IMR-90 (cell line): ENCODE results near the gene IL1B. TPM values are rescaled to one million over a fixed set of nuclear protein-coding genes. Genes with fewer than 3 reads are reported as not detected.

Experiments
- ATAC-seq: fragments of 200-7000 bp; cut with Tn5 transposase; 2 replicates; pipeline ENCODE4 v1.9.1; 2020; ENCODE audit warnings: low read depth, mild to moderate bottlenecking, moderate library complexity
- BruUV-seq: library from RNA; stranded (reverse); fragments of 400-500 nt; replicated peaks from 2 replicates; lab custom pipeline; 2021; lab: Mats Ljungman, UMichigan
- CTCF ChIA-PET: fragments of 300-600 bp; formaldehyde crosslinking; extraction: SDS; loops from one replicate; lab custom pipeline; 2021; ENCODE audit warnings: antibody characterized with exemption; lab: Yijun Ruan, JAX
- POLR2A ChIA-PET: fragments of 300-600 bp; sonication (Branson Sonifier 250); formaldehyde crosslinking; loops from one replicate; lab custom pipeline; 2022; ENCODE audit warnings: antibody characterized with exemption; ENCODE audit not compliant: unreplicated experiment; lab: Charles Lee
- DNase-seq: peaks from one replicate; pipeline ENCODE4 v3.0.0; 2013
- H2AFZ ChIP-seq: replicated peaks from 2 replicates; pipeline ENCODE3; 2013; ENCODE audit warnings: low read length, mild to moderate bottlenecking; ENCODE audit not compliant: poor library complexity
- H2AK5ac ChIP-seq: 2 replicates; pipeline ENCODE4 v1.6.1; 2013; ENCODE audit warnings: low read depth, low read length, inconsistent platforms
- H2AK9ac ChIP-seq: replicated peaks from 2 replicates; pipeline ENCODE3; 2013; ENCODE audit warnings: mild to moderate bottlenecking, low read depth, low read length, moderate library complexity; ENCODE audit not compliant: poor library complexity
- H2BK120ac ChIP-seq: 2 replicates; pipeline ENCODE4 v1.6.1; 2013; ENCODE audit warnings: low read depth, low read length, inconsistent platforms
- H2BK15ac ChIP-seq: 3 replicates; pipeline ENCODE4 v1.6.1; 2013; ENCODE audit warnings: low read depth, low read length, inconsistent platforms
- H2BK20ac ChIP-seq: 2 replicates; pipeline ENCODE4 v1.6.1; 2013; ENCODE audit warnings: low read depth, mild to moderate bottlenecking, inconsistent platforms, low read length, moderate library complexity
- H2BK5ac ChIP-seq: 2 replicates; pipeline ENCODE4 v1.6.1; 2013; ENCODE audit warnings: mild to moderate bottlenecking, low read depth, low read length, inconsistent platforms; ENCODE audit not compliant: poor library complexity, severe bottlenecking
- H3K14ac ChIP-seq: replicated peaks from 2 replicates; pipeline ENCODE4 v1.6.1; 2013; ENCODE audit warnings: low read depth, low read length, inconsistent platforms
- H3K18ac ChIP-seq: 2 replicates; pipeline ENCODE4 v1.6.1; 2013; ENCODE audit warnings: low read depth, low read length, control low read depth
- H3K23ac ChIP-seq: 2 replicates; pipeline ENCODE4 v1.6.1; 2013; ENCODE audit warnings: low read depth, low read length, inconsistent platforms
- H3K27ac ChIP-seq: 2 replicates; pipeline ENCODE4 v1.5.1; 2013; ENCODE audit warnings: mild to moderate bottlenecking, control low read depth, low read length; ENCODE audit not compliant: insufficient read depth
- H3K27me3 ChIP-seq: 2 replicates; pipeline ENCODE4 v1.6.1; 2013; ENCODE audit warnings: low read length; ENCODE audit not compliant: control insufficient read depth, insufficient read depth
- H3K36me3 ChIP-seq: 2 replicates; pipeline ENCODE4 v1.6.1; 2013; ENCODE audit warnings: low read length, mixed read lengths; ENCODE audit not compliant: control insufficient read depth, insufficient read depth
- H3K4ac ChIP-seq: 2 replicates; pipeline ENCODE4 v1.6.1; 2013; ENCODE audit warnings: low read depth, low read length, inconsistent platforms
- H3K4me1 ChIP-seq: 2 replicates; pipeline ENCODE4 v1.6.1; 2013; ENCODE audit warnings: low read length, mixed read lengths; ENCODE audit not compliant: control insufficient read depth, insufficient read depth
- H3K4me2 ChIP-seq: 2 replicates; pipeline ENCODE4 v1.6.1; 2013; ENCODE audit warnings: low read depth, mild to moderate bottlenecking, control low read depth, low read length, moderate library complexity
- H3K4me3 ChIP-seq: 2 replicates; pipeline ENCODE4 v1.5.1; 2013; ENCODE audit warnings: low read depth, mild to moderate bottlenecking, control low read depth, low read length, moderate library complexity; ENCODE audit not compliant: insufficient read depth
- H3K56ac ChIP-seq: 2 replicates; pipeline ENCODE4 v1.6.1; 2013; ENCODE audit warnings: low read length, inconsistent platforms; ENCODE audit not compliant: insufficient read depth; ENCODE audit errors: extremely low read depth
- H3K79me1 ChIP-seq, 2 experiments: 2 replicates each; pipeline ENCODE4 v1.6.1; 2013; ENCODE audit warnings: low read length in 2 of 2, inconsistent platforms in 1 of 2, low read depth in 1 of 2
- H3K9ac ChIP-seq: 2 replicates; pipeline ENCODE4 v1.6.1; 2013; ENCODE audit warnings: low read depth, low read length, control low read depth
- H3K9me1 ChIP-seq: 2 replicates; pipeline ENCODE4 v1.6.1; 2013; ENCODE audit warnings: low read length, inconsistent platforms; ENCODE audit not compliant: insufficient read depth
- H3K9me3 ChIP-seq: 2 replicates; pipeline ENCODE4 v1.6.1; 2013; ENCODE audit warnings: low read length; ENCODE audit not compliant: control insufficient read depth, insufficient read depth
- H4K20me1 ChIP-seq: 2 replicates; pipeline ENCODE4 v1.6.1; 2013; ENCODE audit warnings: low read length, inconsistent platforms; ENCODE audit not compliant: insufficient read depth
- H4K5ac ChIP-seq: 2 replicates; pipeline ENCODE4 v1.6.1; 2013; ENCODE audit warnings: mild to moderate bottlenecking, low read depth, low read length, control low read depth
- H4K8ac ChIP-seq, 2 experiments: 2 replicates each; pipeline ENCODE4 v1.6.1; 2013; ENCODE audit warnings: low read depth in 2 of 2, low read length in 2 of 2, control low read depth in 1 of 2, inconsistent platforms in 1 of 2
- H4K91ac ChIP-seq: 2 replicates; pipeline ENCODE4 v1.6.1; 2013; ENCODE audit warnings: low read depth, low read length, inconsistent platforms; ENCODE audit not compliant: insufficient read depth
- ELK1 ChIP-seq: fragments of 150-350 bp; IDR thresholded peaks from 2 replicates; pipeline ENCODE4 v1.6.1; 2016; ENCODE audit warnings: low read depth, mild to moderate bottlenecking, low read length, moderate library complexity, borderline replicate concordance
- WGBS, 2 experiments: methylation state at CpG; one replicate each; pipeline versions ENCODE4 v1.1.5 to v1.1.7; 2013; ENCODE audit warnings: missing lambda C conversion rate in 2 of 2; ENCODE audit not compliant: insufficient read length in 1 of 2; ENCODE audit errors: extremely low coverage in 2 of 2; 5-methylcytosine and 5-hydroxymethylcytosine counted together
- dilution Hi-C: fragments of 300-500 bp; cut with HindIII; formaldehyde crosslinking; loops from one replicate; pipeline ENCODE4 v1.14.3; 2018; ENCODE audit warnings: low sequenced_read_pairs; ENCODE audit not compliant: unreplicated experiment
- in situ Hi-C: fragments of 300-500 bp; cut with MboI; formaldehyde crosslinking; loops from 3 replicates; pipeline ENCODE4 v1.14.3; 2019; ENCODE audit warnings: low sequenced_read_pairs, inconsistent platforms, mixed read lengths
- intact Hi-C: fragments of 100-400 bp; cut with micrococcal nuclease; formaldehyde crosslinking; loops from 2 replicates; pipeline ENCODE4 v1.10.0; 2022
- polyA plus RNA-seq, 3 experiments: library from polyadenylated mRNA; depleted of rRNA; stranded (reverse); fragments of >200 nt; gene quantifications; 2 replicates each; pipeline ENCODE4 v1.2.3, GENCODE V29; 2012; ENCODE audit warnings: low replicate concordance in 1 of 3
- total RNA-seq: library from RNA; depleted of rRNA; stranded (reverse); fragments of >200 nt; gene quantifications from 2 replicates; pipeline ENCODE4 v1.2.3, GENCODE V29; 2012

IL1B gene
- total and polyA plus RNA-seq, 2 of the 4 experiments (the other 2 are of a cell fraction) = 3.0 to 4.4 TPM

- H3K79me1 ChIP-seq = no peaks in the 10 kb centered on the region
- no peak overlapping the region for H2BK20ac ChIP-seq
- no peak overlapping the region for H3K23ac ChIP-seq
- DNase-seq (no peak), ATAC-seq (no peak)
- H3K27ac ChIP-seq = no peak overlapping the region
- no peak overlapping the region for H3K4me2 ChIP-seq
- intact Hi-C loops (no loop called here), dilution Hi-C loops (no loop called here), in situ Hi-C loops (no loop called here)
- no peak overlapping the region for H3K4me3 ChIP-seq
- WGBS, 2 experiments = no CpG with 5 or more reads among the region's 11 CpGs
- BruUV-seq = no TSS peak
- no peaks in the 10 kb centered on the region for H3K9me1 ChIP-seq
- no peak overlapping the region for H2AFZ ChIP-seq
- no peak overlapping the region for H3K18ac ChIP-seq
- H3K56ac ChIP-seq = no peak overlapping the region
- H3K9me3 ChIP-seq = no peaks in the 10 kb centered on the region; the same call in 1 of the 2 replicates
- H2BK120ac ChIP-seq = no peak overlapping the region
- no peak overlapping the region for H4K91ac ChIP-seq
- H2BK5ac ChIP-seq = no peak overlapping the region
- no peak overlapping the region for H2BK15ac ChIP-seq
- H2AK9ac ChIP-seq = no peak overlapping the region
- no peak overlapping the region for H4K8ac ChIP-seq
- H3K14ac ChIP-seq = no peak overlapping the region
- no peaks in the 10 kb centered on the region for H3K27me3 ChIP-seq
- ChIA-PET POLR2A (no interaction called here), CTCF (no interaction called here)
- TF ChIP-seq ELK1 = no peak
- no peak overlapping the region for H2AK5ac ChIP-seq
- no peak overlapping the region for H3K9ac ChIP-seq
- H4K5ac ChIP-seq = no peak overlapping the region
- H3K4ac ChIP-seq = no peak overlapping the region
- H3K4me1 ChIP-seq = no peaks in the 10 kb centered on the region
- H3K36me3 ChIP-seq = no peaks in the 10 kb centered on the region
- no peaks in the 10 kb centered on the region for H4K20me1 ChIP-seq
Measured at GRCh38 chr2:112849956-112850355, 13.4 kb upstream of the IL1B start.
